ENCODE results near the gene SPN.
A peak's percentile ranks its signal among the peaks of the same experiment; 100 is the strongest.
"Not testable (repeated sequence)": the region's sequence is repeated elsewhere in the genome, so short reads cannot be mapped to it uniquely, and the experiment has no call there.

The SPN gene

DNA sequence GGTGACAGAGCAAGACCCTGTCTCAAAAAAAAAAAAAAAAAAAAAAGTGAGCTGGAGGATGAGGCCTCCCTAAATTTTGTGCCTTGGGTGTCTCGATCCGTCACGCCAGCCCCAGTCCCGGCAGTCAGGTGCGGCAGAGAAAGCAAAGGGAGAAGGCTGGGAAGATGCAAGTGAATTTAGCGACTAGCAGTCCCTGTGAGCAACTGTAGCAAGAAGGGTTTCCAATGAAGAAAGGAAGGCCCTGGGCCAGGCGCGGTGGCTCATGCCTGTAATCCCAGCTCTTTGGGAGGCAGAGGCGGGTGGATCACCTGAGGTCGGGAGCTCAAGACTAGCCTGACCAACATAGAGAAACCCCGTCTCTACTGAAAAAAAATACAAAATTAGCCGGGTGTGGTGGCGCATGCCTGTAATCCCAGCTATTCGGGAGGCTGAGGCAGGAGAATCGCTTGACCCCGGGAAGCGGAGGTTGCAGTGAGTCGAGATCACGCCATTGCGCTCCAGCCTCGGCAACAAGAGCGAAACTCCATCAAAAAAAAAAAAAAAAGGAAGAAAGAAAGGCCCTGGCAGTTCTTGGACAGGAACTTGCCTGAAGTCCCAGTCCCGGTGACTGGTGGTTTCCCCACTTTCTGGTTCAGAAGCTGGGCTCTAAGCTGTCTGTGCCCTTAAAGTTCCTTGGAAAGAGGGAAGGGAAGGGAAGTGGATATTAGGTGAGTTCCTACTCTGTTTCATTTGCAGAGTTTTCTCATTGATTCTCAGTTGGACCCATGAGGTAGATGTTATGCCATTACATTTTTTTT lies 14.1 kb downstream of the SPN start:
- DNase-seq (ENCODE audit: low read depth in 2 of 2) = no peak

DNA sequence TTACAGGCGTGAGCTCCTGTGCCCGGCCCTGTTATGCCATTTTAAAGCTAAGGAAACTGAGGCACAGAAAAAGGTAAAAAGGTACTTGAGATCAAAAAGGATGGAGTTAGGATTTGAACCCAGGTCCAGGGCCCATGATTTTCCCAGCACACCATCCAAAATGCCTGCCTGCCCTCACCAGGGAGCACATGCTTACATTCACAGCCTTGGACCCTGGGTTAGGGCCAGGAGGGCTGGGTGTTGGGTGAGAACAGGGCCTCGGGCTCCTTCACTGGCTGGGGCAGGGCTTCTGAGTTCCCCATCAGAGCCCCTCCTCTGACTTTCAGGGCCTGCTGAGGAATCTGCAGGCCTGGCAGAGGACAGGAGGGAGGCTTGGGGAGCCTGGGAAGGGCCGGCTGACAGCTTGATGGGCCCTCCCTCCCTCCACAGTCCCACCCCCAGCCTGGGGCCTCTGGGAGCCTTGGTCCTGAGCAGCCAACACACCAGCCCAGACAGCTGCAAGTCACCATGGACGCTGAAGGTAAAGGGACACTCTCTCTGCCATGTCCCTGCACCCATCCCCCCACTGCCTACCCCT lies 15.7 kb downstream of the SPN start, which contains the start of gene QPRT:
Gene QPRT, plus strand, starts transcription at position 490 of the 577 bp plus-strand sequence. Its CDS starts 18 bp downstream, at position 508.
- DNase-seq (ENCODE audit: low read depth in 2 of 2) = no peak

DNA sequence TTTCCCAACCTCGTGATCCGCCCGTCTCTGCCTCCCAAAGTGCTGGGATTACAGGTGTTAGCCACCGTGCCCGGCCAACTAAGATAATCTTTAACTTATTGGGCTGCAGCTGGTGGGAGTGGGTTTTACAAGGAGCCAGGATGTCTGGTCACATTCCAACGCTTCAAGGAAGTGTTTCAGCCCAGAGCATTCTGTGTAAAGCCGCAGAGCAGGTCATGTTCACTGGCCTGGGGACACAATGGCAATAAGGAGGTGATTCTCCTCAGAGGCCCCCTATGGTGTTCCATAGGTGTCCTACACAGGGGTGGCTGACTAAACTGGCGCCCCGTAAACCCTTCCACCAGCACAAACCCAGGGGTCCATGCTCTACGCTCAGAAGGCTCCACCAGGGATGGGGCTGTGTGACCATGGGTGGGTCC lies 17.1 kb downstream of the SPN start:
- no peak for DNase-seq (ENCODE audit: low read depth in 2 of 2)

DNA sequence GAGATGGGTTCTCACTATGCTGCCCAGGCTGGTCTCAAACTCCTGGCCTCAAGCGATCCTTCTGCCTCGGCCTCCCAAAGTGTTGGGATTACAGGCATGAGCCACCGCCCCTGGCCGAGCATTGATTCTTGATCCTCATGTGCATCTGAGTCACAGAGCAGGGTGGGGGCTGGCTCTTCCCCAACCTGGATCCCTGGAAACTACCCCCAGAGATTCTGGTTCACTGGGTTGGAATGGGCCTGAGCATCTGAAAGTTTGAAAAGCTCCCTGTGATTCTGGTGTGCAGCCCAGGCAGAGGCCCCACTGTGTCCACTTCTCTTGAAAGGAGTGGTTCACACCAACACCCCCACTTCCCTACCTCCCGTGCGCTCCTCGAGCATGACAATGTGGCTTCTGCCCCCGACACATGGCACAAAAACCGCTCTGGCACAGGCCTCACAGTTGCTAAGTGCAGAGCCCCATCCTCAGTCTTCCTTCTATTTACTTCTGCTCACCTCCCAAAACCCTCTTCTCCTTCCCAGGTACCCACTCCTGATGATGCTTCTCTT lies 20.6 kb downstream of the SPN start:
- DNase-seq (ENCODE audit: low read depth in 2 of 2) = no peak

GRCh38 chr16:29684679-29685078 lies 21.6 kb downstream of the SPN start:
- DNase-seq (ENCODE audit: low read depth in 2 of 2) = no peak

- no peak for DNase-seq (ENCODE audit: low read depth in 2 of 2)
These were observed 23.8 kb downstream of the SPN start for GRCh38 chr16:29686740-29687332.

DNA sequence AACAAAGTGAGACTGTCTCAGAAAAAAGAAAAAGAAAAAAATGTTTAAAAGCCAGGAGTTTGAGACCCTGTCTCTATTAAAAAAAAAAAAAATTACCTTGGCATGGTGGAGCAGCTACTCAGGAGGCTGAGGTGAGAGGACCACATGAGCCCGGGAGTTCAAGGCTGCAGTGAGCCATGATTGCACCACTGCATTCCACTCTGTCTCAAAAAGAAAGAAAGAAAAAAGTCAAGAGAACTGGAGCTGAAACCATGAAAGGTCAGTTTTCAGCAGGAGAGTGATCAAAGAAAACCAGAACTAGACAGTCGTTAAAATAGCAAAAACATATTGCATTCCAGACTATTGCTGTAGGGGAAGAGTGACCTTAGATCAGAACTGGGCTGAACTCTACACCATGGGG lies 24.7 kb downstream of the SPN start:
- DNase-seq (ENCODE audit: low read depth in 2 of 2) = no peak

GRCh38 chr16:29688172-29688571 lies 25.1 kb downstream of the SPN start:
- no peak for DNase-seq (ENCODE audit: low read depth in 2 of 2)

GRCh38 chr16:29689490-29690351 lies 26.7 kb downstream of the SPN start:
- not testable (repeated sequence) for DNase-seq (ENCODE audit: low read depth in 2 of 2)

GRCh38 chr16:29692606-29693005 lies 29.6 kb downstream of the SPN start:
- not testable (repeated sequence) for DNase-seq (ENCODE audit: low read depth in 2 of 2)

DNA sequence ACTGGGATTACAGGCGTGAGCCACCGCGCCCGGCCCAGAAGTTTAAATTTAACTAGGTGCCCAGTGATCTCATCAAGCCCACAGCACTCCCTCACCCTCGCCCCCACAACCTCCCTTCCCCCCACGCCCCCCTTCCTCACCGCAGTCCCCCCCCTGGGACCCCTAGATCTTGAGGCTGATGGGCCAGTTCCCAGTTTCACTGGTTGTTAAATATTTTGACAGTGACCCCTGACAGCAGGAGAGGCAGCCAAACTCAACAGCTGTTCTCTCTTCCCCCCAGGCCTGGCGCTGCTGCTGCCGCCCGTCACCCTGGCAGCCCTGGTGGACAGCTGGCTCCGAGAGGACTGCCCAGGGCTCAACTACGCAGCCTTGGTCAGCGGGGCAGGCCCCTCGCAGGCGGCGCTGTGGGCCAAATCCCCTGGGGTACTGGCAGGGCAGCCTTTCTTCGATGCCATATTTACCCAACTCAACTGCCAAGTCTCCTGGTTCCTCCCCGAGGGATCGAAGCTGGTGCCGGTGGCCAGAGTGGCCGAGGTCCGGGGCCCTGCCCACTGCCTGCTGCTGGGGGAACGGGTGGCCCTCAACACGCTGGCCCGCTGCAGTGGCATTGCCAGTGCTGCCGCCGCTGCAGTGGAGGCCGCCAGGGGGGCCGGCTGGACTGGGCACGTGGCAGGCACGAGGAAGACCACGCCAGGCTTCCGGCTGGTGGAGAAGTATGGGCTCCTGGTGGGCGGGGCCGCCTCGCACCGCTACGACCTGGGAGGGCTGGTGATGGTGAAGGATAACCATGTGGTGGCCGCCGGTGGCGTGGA lies 31.5 kb downstream of the SPN start:
- DNase-seq (ENCODE audit: low read depth in 2 of 2) = no peak

DNA sequence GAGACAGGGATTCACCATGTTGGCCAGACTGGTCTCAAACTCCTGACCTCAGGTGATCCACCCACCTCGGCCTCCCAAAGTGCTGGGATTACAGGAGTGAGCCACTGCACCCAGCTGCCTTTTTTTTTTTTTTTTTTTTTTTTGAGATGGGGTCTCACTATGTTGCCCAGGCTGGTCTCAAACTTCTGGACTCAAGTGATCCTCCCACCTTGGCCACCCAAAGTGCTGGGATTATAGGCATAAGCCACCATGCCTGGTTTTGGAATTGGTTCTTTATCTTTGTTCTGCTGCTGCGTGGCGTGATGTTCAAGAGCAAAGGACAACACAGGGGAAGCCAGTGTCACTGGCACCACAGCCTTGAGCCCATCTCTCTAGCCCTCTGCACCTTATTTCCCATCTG lies 32.6 kb downstream of the SPN start:
- not testable (repeated sequence) for DNase-seq (ENCODE audit: low read depth in 2 of 2)

DNA sequence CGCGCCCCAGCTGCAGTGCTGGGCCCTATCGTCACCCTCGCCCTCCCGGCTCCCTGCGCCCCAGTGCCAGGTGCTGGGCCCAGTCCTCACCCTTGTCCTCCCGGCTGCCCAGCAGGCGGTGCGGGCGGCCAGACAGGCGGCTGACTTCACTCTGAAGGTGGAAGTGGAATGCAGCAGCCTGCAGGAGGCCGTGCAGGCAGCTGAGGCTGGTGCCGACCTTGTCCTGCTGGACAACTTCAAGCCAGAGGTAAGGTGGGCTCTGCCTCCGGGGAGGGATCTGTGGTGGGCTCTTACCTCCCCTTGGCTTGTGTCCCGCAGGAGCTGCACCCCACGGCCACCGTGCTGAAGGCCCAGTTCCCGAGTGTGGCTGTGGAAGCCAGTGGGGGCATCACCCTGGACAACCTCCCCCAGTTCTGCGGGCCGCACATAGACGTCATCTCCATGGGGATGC lies 33.9 kb downstream of the SPN start:
- no peak for DNase-seq (ENCODE audit: low read depth in 2 of 2)

DNA sequence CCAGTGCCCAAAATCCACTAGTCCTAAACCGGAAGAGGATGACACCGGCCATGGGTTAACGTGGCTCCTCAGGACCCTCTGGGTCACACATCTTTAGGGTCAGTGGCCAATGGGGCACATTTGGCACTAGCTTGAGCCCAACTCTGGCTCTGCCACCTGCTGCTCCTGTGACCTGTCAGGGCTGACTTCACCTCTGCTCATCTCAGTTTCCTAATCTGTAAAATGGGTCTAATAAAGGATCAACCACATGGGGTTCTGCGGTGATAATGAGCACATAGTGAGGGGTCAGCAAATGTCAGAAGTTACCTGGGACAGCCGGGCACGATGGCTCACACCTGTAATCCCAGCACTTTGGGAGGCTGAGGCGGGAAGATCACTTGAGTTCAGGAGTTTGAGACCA lies 34.3 kb downstream of the SPN start:
- DNase-seq (ENCODE audit: low read depth in 2 of 2) = no peak

GRCh38 chr16:29698042-29698441 lies 35.0 kb downstream of the SPN start:
- no peak for DNase-seq (ENCODE audit: low read depth in 2 of 2)

DNA sequence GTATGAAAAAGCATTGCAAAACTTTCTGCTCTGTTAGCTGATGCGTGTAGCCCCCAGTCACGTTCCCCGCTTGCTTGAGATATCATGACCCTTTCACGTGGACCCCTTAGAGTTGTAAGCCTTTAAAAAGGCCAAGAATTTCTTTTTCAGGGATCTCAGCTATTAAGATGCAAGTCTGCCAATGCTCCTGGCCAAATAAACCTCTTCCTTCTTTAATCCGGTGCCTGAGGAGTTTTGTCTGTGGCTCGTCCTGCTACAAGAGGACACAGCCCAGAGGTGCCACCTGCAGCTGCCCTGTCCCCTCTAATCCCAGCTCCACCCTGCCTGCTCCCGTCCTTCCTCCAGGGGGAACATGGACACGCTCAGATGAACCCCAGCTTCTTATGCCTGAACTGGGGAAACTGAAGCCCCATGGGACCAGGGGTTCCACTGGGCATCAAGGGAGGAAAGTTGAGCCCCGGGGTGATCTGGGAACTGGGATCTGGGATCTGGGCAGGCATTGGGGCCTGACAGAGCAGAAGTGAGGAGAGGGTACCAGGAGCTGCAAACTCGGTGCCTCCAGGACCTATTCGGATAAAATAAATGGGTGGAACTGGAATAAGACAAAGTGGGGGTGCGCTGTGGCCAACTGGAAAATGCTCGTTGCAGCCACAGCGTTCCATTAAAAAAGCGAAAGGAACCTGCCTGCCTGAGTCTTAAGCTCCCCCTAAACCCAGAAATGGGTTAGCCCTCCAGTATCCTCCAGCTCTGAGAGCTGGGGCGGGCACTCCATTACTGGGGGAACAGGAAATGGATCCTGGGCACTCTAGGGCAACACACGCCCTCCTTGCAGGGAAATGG lies 35.7 kb downstream of the SPN start:
- no peak for DNase-seq (ENCODE audit: low read depth in 2 of 2)

- no peak for DNase-seq (ENCODE audit: low read depth in 2 of 2)
These were observed 36.5 kb downstream of the SPN start for GRCh38 chr16:29699324-29700219.

DNA sequence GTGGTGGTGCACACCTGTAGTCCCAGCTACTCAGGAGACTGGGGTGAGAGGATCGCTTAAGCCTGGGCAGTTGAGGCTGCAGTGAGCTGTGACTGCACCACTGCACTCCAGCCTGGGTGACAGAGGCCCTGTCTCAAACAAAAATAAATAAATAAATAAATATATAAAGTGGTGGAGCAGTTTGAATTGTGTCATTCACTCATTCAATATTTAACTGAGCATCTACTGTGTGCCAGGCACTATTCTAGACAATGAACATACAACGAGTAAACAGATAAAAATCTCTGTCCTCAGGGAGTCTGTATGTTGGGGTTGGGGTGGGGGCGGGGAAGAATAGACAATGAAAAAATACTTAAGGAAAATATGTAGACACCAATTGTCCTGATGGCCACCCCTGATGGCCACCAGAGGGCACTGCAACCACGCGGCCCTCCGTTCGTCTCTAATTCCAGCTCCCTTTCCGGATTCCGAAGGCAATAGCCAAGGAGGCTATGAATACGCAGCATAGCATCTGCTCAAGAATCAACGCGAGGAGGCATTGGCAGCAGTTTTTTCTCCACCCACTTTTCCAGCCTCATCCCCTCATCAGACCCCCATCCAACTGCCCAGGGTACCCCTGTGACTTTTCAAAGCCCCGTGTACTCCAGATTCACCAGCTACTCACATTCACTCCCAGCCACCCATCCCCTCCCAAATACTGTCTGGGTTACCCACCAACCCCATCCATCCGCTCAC lies 37.4 kb downstream of the SPN start:
- DNase-seq (ENCODE audit: low read depth in 2 of 2) = peak; percentile 47 to 49
